Smooth muscle cell (in vitro differentiated cells): ENCODE measurements around the gene TPRN. TPM values are rescaled to one million over a fixed set of nuclear protein-coding genes. Genes with fewer than 3 reads are reported as not detected.

Experiments
- DNase-seq: peaks from one replicate; lab custom pipeline; 2025; ENCODE audit not compliant: unreplicated experiment; lab: John Stamatoyannopoulos, UW
- H2AFZ ChIP-seq: fragments of 200-600 bp; sonication (generic); 2 replicates; pipeline ENCODE4 v1.6.0; 2016; ENCODE audit warnings: antibody characterized with exemption, low read depth, mild to moderate bottlenecking
- H3F3A ChIP-seq: fragments of 200-600 bp; sonication (generic); 2 replicates; pipeline ENCODE4 v1.6.0; 2017; ENCODE audit warnings: antibody characterized with exemption, low read depth
- H3K27ac ChIP-seq: fragments of 200-600 bp; sonication (generic); 2 replicates; pipeline ENCODE4 v1.5.1; 2016; ENCODE audit warnings: low read depth, mild to moderate bottlenecking
- H3K27me3 ChIP-seq: fragments of 200-600 bp; sonication (generic); 2 replicates; pipeline ENCODE4 v1.6.1; 2016; ENCODE audit warnings: low read depth, mild to moderate bottlenecking
- H3K36me3 ChIP-seq: fragments of 200-600 bp; sonication (generic); 2 replicates; pipeline ENCODE4 v1.5.1; 2016; ENCODE audit warnings: low read depth
- H3K4me1 ChIP-seq: fragments of 200-600 bp; sonication (generic); 2 replicates; pipeline ENCODE4 v1.5.1; 2016; ENCODE audit warnings: low read depth
- H3K4me2 ChIP-seq: fragments of 200-600 bp; sonication (generic); 2 replicates; pipeline ENCODE4 v1.6.0; 2016; ENCODE audit warnings: mild to moderate bottlenecking
- H3K4me3 ChIP-seq: fragments of 200-600 bp; sonication (generic); 2 replicates; pipeline ENCODE4 v1.5.1; 2016; ENCODE audit warnings: mild to moderate bottlenecking
- H3K79me2 ChIP-seq: fragments of 200-600 bp; sonication (generic); 2 replicates; pipeline ENCODE4 v1.6.0; 2016; ENCODE audit warnings: low read depth, mild to moderate bottlenecking
- H3K9ac ChIP-seq: fragments of 200-600 bp; sonication (generic); 2 replicates; pipeline ENCODE4 v1.6.0; 2016; ENCODE audit warnings: low read depth
- H3K9me3 ChIP-seq: fragments of 200-600 bp; sonication (generic); replicated peaks from 2 replicates; pipeline ENCODE4 v1.5.1; 2016; ENCODE audit warnings: low read depth
- H4K20me1 ChIP-seq: fragments of 200-600 bp; sonication (generic); 2 replicates; pipeline ENCODE4 v1.6.0; 2016; ENCODE audit warnings: low read depth
- CTCF ChIP-seq: fragments of 200-600 bp; sonication (generic); IDR thresholded peaks from 2 replicates; pipeline ENCODE4 v1.5.1; 2017; ENCODE audit warnings: borderline replicate concordance, mild to moderate bottlenecking, antibody characterized with exemption; ENCODE audit not compliant: insufficient read depth, poor library complexity, severe bottlenecking
- WGBS: methylation state at CpG from one replicate; pipeline ENCODE4 v1.1.7; 2016; ENCODE audit warnings: low lambda C conversion rate; 5-methylcytosine and 5-hydroxymethylcytosine counted together
- polyA plus RNA-seq: library from polyadenylated mRNA; unstranded; fragments of >200 nt; fragmentation: Nextera tagmentation; extraction: Ambion mirVana; gene quantifications from 2 replicates; pipeline ENCODE4 v1.2.1, GENCODE V29; 2016
- total RNA-seq: library from RNA; depleted of rRNA; stranded (reverse); fragments of >200 nt; gene quantifications from 2 replicates; pipeline ENCODE4 v1.2.3, GENCODE V29; 2014

TPRN gene
- total and polyA plus RNA-seq, 2 experiments from 2014 or later: 4.0 to 19.0 TPM

- Histone ChIP-seq H3K27ac (no peak overlapping the region), H4K20me1 (no peaks in the 10 kb centered on the region), H3K4me1 (peaks cover under 1% of the 10 kb centered on the region), H3K36me3 (no peaks in the 10 kb centered on the region), H3K4me2 (no peak overlapping the region), H3K9me3 (no peaks in the 10 kb centered on the region), H3K9ac (no peak overlapping the region), H3F3A (no peaks in the 10 kb centered on the region), H3K4me3 (no peak overlapping the region), H3K27me3 (no peaks in the 10 kb centered on the region), H3K79me2 (peaks cover 10% of the 10 kb centered on the region), H2AFZ (no peak overlapping the region)
- no peak for DNase-seq
- WGBS: 93% methylated on average over 22 of the region's 22 CpGs
- TF ChIP-seq CTCF: no peak
Measured at GRCh38 chr9:137181680-137182079, 18.9 kb downstream of the TPRN start.

- no peak for DNase-seq
- H3K4me2 ChIP-seq: no peak overlapping the region
- H4K20me1 ChIP-seq: no peaks in the 10 kb centered on the region
- 96% methylated on average over 18 of the region's 20 CpGs for WGBS
- no peaks in the 10 kb centered on the region for H3K4me1 ChIP-seq
- no peaks in the 10 kb centered on the region for H3K79me2 ChIP-seq
- no peak overlapping the region for H3K4me3 ChIP-seq
- no peaks in the 10 kb centered on the region for H3K27me3 ChIP-seq
- H3F3A ChIP-seq: no peaks in the 10 kb centered on the region
- no peak overlapping the region for H3K9ac ChIP-seq
- H3K9me3 ChIP-seq: no peaks in the 10 kb centered on the region
- no peak overlapping the region for H2AFZ ChIP-seq
- TF ChIP-seq CTCF: no peak
- H3K27ac ChIP-seq: no peak overlapping the region
- no peaks in the 10 kb centered on the region for H3K36me3 ChIP-seq
Measured at GRCh38 chr9:137180491-137180890, 20.1 kb downstream of the TPRN start.

GRCh38 chr9:137179761-137180160, 20.8 kb downstream of the TPRN start:
- no peaks in the 10 kb centered on the region for H3K36me3 ChIP-seq
- H4K20me1 ChIP-seq: no peaks in the 10 kb centered on the region
- no peaks in the 10 kb centered on the region for H3K27me3 ChIP-seq
- H3K79me2 ChIP-seq: no peaks in the 10 kb centered on the region
- no peak overlapping the region for H3K4me3 ChIP-seq
- H3K27ac ChIP-seq: no peak overlapping the region
- H3F3A ChIP-seq: no peaks in the 10 kb centered on the region
- no peaks in the 10 kb centered on the region for H3K9me3 ChIP-seq
- no peak for DNase-seq
- no peaks in the 10 kb centered on the region for H3K4me1 ChIP-seq
- no peak overlapping the region for H3K9ac ChIP-seq
- H3K4me2 ChIP-seq: no peak overlapping the region
- WGBS: 97% methylated on average over 17 of the region's 17 CpGs
- no peak for TF ChIP-seq CTCF
- no peak overlapping the region for H2AFZ ChIP-seq

- Histone ChIP-seq H3K36me3 (no peaks in the 10 kb centered on the region), H3K27ac (no peak overlapping the region), H4K20me1 (no peaks in the 10 kb centered on the region), H3K4me2 (no peak overlapping the region), H3K9ac (no peak overlapping the region), H3K4me3 (no peak overlapping the region), H3K9me3 (no peaks in the 10 kb centered on the region), H3K79me2 (no peaks in the 10 kb centered on the region), H3K4me1 (no peaks in the 10 kb centered on the region), H3K27me3 (no peaks in the 10 kb centered on the region), H3F3A (no peaks in the 10 kb centered on the region), H2AFZ (no peak overlapping the region)
- TF ChIP-seq CTCF: no peak
- DNase-seq: no peak
- WGBS: 95% methylated on average over 19 of the region's 19 CpGs
Measured at GRCh38 chr9:137178939-137179630, 21.5 kb downstream of the TPRN start.
